Stimulated activated CD4-positive, alpha-beta T cell treated with anti-CD3 and anti-CD28 coated beads, Interleukin-1b, Interleukin-23, amount 100 ng/mL, for 48 hours (primary cell): ENCODE data around the gene ADCY5.
A peak's percentile ranks its signal among the peaks of the same experiment; 100 is the strongest.

Experiments
- DNase-seq: peaks from one replicate; pipeline ENCODE4 v3.0.0-alpha.2; 2020

ADCY5 gene

DNA sequence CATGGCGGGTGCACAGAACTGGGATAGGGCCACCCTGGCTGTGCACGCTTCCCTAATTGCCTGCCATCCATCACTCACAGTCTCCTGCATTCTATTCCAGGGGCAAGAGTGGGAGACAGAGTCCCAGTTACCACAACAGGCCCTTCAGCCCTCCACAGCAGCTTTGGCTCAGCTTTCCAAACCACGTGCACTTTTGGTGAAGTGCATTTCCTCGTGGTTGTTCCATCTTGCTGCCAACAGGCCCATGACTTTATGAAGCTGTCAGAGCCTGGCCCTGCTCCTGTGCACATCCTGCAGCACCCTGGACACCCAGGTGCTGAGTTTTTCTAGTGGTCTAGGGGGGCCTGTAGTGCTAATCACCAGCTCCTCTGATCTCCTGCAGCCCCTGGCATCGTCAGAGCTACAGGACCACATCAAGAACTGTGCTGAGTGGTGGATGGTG, 110.2 kb downstream of the ADCY5 start:
- DNase-seq = no peak

- DNase-seq = no peak
Measured at GRCh38 chr3:123337948-123338619, 110.8 kb downstream of the ADCY5 start.

- DNase-seq = no peak
Measured at GRCh38 chr3:123337226-123337625, 111.7 kb downstream of the ADCY5 start.

GRCh38 chr3:123336441-123336851, 112.4 kb downstream of the ADCY5 start:
- no peak for DNase-seq

- DNase-seq = no peak
Measured at GRCh38 chr3:123336001-123336400, 112.9 kb downstream of the ADCY5 start.

DNA sequence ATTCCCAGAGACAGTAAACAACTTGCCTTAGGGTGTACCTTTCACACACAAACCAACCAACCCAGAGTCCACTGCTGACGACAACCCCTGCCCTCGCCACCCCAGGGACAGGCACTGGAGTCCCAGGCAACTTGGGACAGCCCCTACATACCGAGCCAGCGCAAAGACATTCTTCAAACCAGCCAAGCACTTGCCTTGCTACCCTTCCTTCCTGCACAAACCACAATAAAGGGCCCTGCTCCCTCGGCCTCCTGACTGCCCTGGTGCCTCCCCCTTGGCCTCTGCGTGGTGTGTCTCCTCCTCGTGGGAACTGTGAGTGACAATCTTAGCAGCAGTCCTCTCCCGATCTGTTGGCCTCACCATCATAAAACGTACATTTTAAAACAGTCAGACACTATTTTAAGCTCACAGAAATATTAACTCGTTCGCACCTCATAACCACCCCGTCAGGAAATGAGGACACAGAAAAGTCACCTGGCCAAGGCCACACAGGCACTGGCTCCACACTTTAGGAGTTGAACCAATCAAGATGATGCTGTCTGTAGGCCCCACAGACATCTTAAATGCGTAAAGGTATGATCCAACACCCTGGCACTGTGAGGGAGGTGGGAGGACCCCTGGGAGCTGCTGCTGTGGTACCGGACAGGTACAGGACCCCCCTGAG, 113.8 kb downstream of the ADCY5 start:
- no peak for DNase-seq

GRCh38 chr3:123334056-123334455, 114.8 kb downstream of the ADCY5 start:
- no peak for DNase-seq

DNA sequence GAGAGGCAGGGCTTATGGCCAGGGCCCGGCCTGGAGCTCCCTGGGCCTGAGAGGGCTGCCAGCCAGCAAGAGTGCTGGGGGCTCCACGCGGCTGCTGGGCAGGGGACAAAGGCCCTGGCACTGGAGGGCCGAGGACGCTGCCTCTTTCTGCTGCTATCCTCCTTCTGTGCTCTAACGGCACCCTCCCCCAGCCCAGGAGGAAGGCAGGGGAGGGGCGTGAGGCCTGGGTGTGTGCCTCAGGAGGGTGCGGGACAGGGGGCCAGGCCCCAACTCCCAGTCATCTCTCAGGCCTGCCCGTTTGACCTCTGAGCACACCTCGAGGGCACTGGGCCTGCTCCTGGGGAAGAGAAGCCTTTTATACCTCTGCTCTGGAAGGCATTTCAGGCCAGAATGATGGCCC, 115.5 kb downstream of the ADCY5 start:
- no peak for DNase-seq

GRCh38 chr3:123332124-123332641, 116.7 kb downstream of the ADCY5 start:
- no peak for DNase-seq

DNA sequence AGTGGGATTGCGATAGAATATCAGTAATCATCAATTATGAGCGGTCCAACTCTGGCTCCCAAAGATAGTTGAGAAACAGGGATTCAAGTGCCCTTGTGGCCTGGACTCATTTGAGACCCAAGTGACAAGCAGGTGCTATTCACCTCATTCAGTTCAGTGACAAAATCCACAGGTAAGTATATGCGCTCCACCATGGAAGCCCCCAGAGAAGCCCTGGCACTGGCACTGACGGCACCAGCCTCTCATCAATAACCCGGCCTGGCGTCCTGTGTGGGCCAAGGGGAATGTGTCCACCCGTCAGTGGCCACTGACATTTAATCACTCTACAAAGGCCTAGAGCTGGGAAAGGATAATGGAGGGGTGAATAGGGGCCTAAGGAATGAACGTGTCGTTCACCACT, 117.2 kb downstream of the ADCY5 start:
- no peak for DNase-seq

- no peak for DNase-seq
Measured at GRCh38 chr3:123331006-123331405, 117.9 kb downstream of the ADCY5 start.

- no peak for DNase-seq
Measured at GRCh38 chr3:123330441-123330991, 118.4 kb downstream of the ADCY5 start.

GRCh38 chr3:123329636-123330340, 119.1 kb downstream of the ADCY5 start:
- no peak for DNase-seq

- DNase-seq = peak; percentile 63
Measured at GRCh38 chr3:123328851-123329635, 119.8 kb downstream of the ADCY5 start.

DNA sequence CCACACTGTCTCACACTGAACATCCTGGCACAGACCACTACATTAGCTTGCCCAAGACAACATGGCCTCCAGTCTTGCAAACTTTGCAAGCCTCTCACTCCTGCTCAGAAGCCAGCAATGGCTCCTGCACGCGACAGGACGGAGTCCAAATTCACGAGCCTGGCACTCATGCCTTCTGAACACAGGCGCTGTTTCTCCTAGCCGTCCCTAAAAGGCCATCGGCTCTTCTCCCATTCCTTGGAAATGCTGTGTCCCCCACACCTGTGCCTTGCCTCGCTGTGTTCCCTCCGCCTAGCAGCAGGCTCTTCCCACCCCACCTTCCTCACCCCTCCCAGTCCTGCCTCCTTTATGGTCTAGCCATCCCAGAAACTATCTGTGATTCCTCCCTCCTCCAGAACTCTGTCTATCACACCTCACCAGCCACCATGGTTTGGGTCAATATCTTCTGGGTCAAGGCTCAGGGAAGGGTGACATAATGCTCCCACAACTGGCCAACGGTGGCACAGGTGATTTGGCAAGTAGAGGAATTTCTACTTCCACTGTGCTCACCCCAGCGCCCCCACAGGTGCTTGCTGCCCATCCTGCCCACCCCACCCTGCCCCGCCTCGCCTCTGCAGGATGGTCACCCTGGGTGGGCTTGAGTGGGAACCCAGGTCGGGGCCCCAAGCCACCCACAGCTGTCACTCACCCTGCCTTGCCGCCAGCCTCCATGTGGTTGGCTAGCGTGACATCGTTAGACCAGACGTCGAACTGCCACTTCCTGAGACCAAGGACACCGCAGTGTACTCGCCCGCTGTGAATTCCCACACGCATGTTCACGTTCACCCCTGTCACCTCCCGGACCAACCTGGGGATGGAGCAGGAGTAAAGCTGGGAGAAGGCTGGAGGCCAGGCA, 120.7 kb downstream of the ADCY5 start:
- DNase-seq = no peak

DNA sequence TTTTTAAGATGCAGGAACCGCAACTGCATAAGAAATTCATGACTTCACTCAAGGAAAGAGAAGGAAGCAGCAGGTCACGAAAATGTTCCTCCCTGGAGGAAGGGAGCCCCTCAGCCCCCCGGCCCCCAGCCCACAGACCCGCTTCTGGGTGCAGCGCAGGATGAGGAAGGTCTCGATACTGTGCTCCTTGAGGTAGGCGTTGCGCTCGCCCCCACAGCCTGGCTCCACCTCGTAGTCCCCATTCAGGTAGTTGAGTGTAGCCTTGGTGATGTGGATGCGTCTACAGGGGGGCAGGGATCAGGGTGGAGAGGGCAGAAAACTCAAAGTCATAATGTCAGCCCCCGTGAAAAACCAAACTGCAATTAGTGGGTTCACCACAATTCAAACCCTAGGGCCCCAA, 121.4 kb downstream of the ADCY5 start:
- DNase-seq = no peak

DNA sequence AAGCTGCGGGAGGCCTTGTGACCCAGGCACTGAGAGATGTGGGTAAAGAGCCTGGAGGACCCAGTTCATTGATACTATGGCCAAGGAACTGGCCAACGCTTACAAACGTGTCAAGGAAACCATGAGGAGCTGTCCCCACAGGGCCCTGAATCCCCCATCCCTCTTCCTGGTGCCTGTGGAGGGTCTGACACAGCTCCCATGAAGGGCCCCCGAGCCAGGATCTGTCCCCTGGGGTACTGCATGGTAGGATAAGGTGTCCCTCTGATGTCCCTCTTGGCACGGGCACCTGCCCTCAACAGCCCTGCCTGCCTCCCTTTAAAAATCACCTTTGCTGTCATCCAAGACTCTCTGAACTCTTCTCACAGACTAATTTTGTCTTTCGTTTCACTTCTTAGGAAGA, 122.4 kb downstream of the ADCY5 start:
- no peak for DNase-seq

DNA sequence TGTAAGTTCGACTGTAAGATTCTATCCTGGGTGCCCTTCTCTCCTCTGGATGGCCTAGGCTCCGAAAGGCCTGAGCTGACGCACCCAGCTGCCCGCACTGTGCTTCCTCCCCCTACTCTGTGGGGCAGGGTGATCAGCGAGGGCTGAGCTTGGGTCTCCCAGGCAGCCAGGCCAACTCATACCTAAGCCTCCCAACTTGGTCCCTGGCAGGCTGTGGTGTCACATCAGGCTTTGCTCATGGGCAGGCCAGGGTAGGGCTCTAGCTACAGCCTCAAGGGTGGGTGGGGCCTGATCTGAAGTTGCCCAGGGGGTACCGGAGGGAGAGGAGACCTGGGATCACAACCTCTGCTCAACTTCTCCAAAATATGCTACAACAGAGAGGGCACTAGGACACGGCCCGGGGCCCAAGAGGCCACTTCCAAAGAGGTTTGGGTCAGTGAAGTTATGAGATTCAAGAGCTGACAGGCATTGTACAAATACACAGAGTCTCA, 123.1 kb downstream of the ADCY5 start:
- DNase-seq = no peak

- DNase-seq = no peak
Measured at GRCh38 chr3:123324880-123325765, 123.8 kb downstream of the ADCY5 start.

GRCh38 chr3:123323781-123324180, 125.1 kb downstream of the ADCY5 start:
- no peak for DNase-seq
